NOMO-1 treated with DMSO at 0.1 percent for 48 hours (cell line): ENCODE measurements around the gene MRPS6.

Experiments used
- DNase-seq: peaks from one replicate; lab custom pipeline; 2025; ENCODE audit not compliant: unreplicated experiment; lab: John Stamatoyannopoulos, UW

The MRPS6 gene

DNA sequence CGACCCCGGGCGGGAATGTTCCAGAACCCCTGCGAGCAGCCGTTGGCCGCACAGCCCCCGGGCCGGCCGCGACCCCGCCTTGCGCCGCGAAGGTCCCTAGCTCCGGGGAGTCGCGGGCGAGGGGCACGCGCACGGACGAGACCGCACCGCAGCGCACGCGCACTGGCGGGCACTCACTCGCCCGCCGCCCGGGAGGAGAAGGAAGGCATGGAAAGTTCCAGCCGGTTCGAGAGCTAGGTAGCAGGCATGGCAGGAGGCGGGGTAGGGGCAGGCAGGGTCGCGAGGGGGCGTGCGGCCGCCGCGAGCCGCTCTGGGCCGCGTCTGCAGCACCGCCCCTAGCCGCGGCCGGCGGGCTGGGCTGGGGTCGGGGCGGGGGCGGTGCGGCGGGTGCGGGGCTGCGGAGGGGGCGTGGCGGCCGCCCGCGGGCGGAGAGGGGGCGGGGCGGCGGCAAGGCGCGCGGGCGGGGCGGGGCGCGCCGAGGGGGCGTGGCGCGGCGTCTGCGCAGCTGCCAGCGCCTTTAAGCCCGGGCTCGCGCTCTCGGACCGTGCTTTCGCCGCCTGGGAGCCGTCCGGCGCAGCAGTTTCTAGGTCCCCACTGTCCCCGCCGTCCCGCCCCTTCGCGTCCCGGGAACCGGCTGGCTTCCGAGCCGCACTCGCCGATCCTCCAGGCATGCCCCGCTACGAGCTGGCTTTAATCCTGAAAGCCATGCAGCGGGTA lies at the start of gene MRPS6, which contains the start of gene SLC5A3:
MRPS6 (plus strand) TSS at position 547 of the 717 bp plus-strand sequence; CDS start at position 670, 123 bp downstream.
SLC5A3 (plus strand) TSS at position 547 of the 717 bp plus-strand sequence. CDS start 21,621 bp downstream, outside the sequence.
- peak; percentile 75 for DNase-seq

DNA sequence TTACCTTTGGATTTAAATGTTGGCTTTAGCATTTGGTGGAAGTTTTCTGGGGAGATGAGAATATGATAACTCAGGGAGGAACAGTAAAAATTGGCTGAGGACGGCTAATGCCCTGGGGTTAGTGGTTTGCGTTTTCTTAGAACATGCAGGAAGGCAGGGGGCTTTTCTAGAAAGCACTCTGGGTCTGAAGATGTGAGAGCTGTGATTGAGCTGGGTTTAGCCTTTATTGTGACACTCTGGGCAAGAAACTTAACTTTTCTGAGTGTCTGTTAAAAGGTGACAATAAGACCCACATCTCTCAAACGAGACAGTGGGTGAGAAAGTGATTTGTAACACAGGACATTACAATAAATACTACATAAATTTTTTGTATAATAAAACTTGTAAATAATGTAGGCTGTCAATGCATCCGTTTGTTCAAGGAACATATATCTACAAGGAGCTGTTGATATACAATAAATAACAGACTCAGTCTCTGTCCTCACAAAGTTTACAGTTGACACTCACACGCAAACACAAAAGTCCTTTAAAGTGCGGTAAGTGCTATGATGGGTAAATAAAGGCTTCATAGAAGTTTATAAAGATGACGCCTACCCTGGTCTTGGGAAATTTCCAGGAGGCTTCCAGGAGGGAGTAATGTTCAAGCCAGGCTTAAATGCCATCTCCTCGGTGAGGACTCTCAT lies 49.5 kb upstream of the MRPS6 start:
- DNase-seq = no peak

DNA sequence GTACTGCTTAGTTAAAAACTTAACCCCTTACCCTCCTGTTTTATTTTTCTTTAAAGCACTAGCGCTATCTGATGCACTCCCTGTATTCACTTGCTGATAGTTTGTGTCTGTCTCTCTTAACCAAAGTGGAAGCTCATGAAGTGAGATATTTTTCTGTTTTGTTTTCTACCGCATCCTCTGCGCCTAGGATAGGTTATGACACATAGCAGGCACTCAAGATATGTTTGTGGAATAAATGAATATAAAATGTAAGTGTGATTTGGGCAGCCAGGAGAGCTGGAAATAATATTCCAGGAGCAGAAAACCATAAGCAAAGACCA lies 49.0 kb upstream of the MRPS6 start:
- DNase-seq = no peak

DNA sequence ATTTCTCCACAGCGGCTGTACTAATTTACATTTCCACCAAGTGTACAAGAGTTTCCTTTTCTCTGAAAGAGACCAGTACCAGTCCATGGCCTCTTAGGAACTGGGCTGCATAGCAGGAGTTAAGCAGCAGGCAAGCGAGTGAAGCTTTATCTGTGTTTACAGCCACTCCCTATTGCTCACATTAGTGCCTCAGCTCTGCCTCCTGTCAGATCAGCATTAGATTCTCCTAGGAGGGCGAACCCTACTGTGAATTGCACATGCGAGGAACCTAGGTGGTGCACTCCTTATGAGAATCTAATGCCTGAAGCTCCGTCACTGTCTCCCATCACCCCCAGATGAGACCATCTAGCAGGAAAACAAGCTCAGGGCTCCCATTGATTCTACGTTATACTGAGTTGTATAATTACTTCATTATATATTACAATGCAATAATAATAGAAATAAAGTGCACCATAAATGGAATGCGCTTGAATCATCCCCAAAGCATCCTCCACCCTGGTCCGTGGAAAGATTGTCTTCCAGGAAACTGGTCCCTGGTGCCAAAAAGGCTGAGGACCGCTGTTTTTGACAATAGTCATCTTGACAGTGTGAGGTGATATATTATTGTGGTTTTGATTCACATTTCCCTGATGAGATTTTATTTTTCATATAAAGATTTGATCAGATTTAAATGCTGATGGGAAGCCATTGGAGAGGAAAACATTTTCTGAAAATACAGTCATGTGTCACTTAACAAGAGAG lies 45.5 kb upstream of the MRPS6 start:
- DNase-seq = no peak

DNA sequence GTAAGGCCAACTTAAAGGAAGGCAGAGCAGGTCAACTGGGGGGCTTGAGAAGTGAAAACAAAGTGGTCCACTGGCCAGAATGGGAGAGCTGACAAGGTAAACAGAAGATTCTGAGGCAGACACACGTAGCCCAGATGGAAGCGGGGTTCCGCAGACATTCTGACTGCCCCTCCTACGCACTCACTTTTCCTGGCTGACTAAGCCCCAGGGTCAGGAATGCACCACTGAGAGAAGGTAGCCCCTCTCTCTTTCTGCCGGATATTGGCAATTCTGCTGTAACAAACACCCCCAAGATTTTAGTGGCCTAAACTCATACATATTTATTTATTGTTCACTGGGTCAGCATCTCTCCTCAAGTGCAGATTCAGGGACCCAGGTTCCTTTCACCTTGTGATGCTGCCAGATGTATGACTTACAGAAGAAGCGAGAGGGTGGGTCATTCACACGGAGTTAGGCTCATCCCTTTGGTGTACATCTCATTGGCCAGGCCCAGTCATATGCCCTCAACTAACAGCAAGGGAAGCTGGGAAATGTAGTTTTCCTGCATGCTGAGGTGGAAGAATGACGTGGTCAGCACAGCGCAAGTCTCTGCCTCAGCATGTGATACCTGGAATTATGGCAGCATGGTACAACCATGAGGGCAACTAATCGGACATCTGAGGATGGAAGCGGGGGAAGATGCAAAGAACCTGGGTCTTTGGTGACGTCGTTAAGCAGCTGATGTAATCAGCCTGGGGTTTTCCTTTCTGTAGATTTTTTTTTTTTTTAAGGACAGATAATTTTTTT lies 43.4 kb upstream of the MRPS6 start:
- no peak for DNase-seq

DNA sequence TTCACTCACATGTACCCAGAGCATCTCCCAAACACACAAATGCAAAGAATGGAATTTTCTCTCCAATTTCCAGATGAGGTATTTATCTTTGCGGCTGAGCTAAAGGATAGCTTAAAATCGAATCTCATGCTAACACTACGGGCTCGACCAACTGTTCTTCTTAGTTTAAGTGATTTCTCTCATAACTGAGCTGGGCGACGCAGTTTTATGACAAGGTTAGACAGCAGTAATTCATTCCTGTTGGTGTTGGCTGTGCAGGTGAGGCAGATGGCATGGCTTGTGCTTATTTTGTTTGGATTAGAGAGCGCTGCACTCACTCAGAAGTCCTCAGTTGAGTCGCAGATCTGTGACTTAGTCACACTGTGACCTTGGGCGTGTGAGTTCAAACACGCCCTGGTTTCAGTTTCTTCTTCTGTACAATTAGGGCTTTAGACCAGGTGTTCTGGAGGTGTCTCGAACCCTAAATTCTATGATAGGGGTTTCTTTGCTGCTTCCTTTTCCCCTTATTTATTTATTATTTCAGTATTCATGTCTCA lies 41.5 kb upstream of the MRPS6 start:
- DNase-seq = no peak

DNA sequence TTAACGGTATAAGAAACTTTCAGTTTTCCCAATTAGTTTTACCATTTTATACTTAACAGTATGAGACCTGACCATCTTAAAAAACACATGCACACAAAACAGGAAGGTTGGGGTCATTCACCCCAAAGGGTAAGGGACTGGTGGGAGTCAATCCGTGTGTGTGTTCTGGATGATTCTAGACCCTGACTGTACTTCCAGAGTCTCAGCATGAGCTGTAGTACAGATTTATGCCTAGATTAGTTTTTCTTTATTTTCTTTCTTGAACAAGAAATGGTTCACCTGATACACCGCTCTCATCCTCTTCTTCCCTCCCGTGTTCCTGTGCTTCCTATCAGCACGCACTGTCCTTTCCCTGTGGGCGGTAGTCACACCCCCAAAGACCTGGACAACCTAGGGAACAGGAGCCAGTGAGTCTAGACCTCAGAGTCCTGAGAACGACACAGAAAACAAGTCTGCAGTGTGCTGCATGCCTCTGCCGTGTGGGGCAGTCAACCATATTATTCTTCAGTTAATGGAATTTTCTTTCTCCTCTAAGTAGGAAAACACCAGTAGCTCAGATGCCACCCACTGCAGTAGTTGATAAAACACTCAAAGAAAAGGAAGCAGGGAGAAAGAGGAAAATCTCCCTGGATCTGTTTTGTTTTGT lies 38.9 kb upstream of the MRPS6 start:
- DNase-seq = no peak

DNA sequence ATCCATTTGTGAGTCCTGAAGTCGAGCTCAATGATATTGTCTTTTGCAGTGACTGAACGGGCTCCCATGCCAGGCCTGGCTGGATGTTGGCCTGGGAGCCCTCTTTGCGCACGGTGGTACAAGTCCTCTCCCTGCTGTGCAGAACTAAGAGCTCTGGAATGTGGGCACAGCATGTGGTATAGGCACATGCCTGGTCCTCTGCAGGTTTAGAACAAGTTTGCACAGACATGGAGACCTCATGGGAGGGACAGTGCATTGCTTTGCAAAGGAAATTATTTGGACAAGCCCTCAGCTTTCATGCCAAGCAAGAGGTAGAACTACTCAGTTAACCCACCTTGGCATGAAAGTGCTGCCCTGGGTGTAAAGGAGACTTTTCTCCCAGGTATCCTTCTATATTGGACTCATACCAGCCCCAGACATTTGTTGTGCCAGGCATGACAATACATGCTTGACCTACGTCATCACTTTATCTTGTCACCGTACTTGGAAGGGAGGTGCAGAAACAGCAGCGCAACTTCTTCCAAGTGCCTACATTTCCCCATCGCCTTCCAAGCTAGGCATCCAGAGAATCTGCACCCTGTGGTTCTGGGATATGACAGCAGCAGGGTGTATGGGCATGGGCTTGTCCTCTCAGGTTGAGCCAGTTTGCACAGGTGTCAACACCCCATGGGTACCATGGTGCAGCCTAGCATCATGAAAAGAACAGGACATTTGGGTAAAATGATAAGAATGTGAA lies 37.6 kb upstream of the MRPS6 start:
- DNase-seq = no peak

DNA sequence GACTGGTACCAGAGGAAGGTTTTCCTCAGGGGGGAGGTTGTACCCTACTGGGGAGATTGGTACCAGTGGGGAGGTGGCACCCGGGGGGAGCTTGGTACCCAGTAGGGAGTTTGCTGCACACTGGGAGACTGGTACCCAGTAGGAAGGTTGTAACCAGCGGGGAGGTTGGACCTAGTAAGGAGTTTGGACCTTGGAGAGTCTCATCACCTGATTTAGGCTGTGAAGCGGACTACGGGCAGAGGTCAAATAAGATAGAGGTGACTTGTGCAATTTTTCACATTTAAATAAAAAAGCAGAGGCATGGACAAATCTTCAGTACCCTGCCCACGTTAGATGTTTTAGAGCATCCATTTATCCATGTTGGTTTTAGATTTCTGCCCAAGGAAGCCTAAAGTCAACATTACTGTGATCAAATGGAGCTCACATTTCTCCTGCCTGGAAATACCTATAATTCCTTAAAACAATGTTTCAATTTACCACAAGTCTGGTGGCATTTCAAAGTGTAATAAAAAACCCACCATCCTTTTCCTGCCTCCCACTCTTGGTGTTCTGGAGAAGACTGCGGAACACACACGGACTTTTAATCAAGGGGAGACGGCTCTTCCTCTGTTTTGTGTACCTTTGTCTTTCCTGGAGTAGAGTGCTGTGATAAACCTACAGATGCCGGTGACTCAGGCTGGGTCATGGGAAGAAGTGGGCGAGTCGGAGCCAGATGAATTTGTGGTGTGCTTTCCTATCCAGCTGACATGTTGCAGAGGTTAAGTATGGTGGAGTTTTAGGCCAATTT lies 36.2 kb upstream of the MRPS6 start:
- DNase-seq = no peak

DNA sequence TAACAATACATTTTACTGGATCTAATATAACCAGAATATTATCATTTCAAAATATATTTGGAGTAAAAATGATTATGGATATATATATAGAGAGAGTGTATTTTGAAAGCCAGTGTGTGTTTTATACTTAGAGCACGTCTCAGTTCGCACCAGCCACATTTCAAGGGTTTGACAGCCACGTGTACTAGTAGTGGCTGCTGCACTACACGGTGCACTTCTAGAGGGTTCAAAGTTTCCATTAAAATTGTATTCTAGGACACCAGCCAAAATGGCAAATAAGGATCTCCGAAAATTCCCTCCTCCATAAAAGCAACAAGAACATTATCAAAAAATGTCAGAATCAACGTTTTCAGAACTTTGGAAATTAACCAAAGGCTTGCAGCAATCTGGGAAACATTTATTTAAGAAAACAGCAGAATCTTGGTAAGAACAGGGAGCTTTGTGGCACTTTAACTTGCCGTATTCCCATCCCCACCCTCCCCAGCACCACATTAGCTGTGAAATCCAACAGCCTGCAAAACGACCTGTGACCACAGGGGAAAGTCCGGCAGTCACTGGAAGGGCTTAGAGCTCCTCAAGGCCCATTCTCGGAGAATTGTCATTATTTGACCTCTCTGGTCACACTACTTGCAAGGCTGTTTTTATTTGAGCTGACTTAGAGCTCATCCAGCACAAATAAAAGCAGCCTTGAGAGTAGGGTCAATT lies 33.5 kb upstream of the MRPS6 start:
- DNase-seq = no peak

DNA sequence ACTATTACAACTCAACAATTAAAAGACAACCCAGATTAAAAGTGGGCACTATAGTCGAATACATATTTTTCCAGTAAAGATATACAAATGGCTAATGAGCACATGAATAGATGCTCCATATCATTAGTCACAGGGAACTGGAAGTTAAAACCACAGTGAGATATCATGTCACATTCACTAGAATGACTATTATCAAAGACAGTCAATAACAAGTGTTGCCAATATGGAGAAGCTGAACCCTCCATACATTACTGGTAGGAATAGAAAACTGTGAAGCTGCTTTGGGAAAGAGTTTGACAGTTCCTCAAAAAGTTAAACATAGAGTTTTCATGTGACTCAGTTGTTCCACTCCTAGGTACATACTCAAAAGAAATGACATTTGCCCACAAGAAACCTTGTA lies 30.6 kb upstream of the MRPS6 start:
- DNase-seq = no peak

DNA sequence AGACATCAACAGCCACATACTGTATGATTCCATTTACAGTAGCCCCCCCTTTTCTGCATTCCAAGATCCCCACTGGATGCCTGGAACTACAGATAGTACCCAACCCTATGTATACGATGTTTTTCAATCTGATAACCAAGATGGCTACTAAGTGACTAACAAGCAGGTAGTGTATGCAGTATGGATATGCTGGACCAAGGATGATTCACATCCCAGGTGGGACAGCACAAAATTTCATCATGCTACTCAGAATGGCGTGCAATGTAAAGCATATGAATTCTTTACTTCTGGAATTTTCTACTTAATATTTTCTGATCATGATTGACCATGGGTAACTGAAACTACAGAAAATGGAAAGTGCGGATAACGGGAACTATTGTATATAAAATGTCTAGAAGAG lies 30.0 kb upstream of the MRPS6 start:
- no peak for DNase-seq

DNA sequence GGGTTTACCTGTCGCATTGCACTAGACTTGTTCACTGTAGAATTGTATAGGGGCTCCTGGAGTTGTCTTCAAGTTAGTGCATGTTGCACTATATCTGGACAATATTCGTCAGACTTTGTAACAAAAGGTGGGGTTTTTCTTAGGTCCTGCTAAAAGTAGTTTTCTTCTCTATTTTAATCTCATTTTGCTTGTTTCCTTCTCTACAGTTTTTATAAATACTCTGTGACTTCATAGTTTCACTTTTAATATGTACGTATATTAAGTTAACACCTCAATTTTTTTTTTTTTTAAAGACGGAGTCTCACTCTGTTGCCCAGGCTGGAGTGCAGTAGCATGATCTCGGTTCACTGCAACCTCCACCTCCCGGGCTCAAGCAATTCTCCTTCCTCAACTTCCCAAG lies 26.5 kb upstream of the MRPS6 start:
- no peak for DNase-seq

DNA sequence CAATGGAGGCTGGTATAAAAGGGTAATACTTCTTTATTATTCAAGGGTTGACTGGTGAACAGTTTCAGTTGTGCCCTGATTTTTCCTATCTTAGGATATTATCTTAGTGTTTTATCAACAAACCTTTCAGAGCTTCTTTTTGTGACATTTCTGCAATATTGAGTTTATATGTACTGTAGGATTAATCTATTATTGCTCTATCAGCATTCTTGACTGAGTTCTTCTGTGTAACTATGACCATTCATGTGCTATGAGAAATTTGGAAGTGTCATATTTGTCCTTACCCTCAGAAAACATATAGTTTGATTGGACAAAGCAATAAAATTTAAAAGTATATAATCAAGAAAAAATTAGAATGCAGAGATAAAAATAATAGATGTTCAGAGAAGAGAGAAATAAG lies 25.5 kb upstream of the MRPS6 start:
- DNase-seq = no peak

DNA sequence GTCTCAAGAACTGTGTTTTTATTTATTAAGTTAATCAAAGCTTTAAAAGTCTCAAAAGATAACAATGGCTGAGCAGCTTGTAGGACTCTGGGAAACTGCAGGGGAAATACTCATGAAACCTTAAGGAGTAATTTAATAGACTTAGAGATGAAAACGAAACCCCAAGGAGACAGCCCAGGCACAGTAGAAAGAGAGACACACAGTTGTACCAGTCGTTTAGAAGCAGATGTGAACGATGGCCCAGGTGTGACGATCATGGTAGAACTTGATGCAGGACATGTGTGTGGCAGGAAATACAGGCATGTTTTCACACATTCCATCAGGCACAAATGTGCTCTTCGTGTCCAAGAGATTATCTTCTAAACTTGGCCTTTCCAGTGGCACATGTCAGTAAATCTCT lies 21.2 kb upstream of the MRPS6 start:
- no peak for DNase-seq

DNA sequence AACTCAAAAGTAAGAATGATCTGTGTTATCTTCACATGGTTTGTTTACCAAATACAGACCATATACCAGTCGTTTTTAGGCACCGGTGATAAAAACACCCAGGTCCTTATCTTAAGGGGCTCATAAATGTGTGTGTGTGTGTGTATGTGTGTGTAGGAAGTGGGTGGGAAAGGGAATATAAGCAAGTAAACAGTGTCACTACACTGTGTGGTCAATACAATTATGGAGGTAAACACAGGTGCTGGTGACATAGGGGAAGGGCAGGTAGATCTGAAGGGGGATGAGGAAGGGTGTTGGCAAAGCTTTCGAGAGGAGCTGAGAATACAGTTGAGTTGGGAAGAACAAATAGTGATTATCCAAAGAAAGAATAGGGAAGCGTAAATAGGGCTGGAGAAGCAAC lies 19.1 kb upstream of the MRPS6 start:
- DNase-seq = no peak

DNA sequence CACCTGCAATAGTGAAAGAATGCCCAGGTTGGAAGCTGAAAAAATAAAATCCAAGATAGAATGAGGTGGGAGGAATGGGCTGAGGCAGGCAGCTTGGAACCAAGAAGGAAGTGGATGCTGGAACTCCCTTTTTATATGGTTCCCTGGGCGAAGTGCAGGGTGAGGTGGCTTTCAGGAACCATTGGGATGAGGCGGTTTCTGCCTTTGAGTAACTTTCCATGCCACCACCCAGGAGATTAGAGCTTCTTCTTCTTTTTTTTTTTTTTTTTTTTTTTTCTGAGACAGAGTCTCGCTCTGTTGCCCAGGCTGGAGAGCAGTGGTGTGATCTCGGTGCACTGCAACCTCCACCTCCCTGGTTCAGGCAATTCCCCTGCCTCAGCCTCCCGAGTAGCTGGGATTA lies 17.8 kb upstream of the MRPS6 start:
- DNase-seq = no peak

DNA sequence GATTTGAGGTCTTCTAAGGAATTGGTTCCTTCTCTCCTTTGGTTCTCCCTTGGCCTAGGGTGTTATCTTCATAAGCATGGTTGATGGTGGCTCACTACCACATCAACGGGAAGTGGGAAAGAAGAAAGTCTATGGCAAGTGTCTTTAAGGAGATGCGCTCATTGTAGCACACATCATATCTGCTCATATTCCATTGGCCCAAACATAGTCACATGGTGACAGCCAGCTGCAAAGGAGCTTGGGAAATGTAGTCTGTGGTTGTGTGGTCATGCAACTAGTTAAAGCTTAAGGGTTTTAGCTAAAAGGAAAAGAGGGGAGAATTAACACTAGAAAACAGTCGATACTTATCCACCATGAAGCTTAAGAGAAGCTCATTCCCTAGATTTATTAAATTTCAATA lies 11.4 kb upstream of the MRPS6 start:
- no peak for DNase-seq

DNA sequence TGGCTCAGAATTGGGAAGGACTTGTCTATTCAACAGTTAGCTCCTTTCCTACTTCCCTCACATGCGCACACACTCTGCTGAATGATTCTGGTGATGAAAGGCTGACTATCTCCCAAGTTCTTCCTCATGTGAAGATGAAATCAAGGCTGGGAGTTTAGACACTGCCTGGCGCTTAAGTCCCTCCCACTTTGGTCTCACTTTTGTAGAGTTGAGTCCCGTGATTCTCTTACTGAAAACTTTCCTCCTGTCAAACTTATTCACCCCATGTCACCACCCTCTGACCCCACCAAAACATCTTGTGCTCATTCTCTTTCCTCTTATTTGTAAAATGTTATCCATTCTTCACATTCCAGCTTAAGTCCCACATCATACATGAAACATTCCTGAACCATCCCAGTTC lies 8.4 kb upstream of the MRPS6 start:
- DNase-seq = no peak
